ENCODE results near the gene CASKIN2. TPM values are rescaled to one million over a fixed set of nuclear protein-coding genes. Genes with fewer than 3 reads are reported as not detected.
A peak's percentile ranks its signal among the peaks of the same experiment; 100 is the strongest.

The CASKIN2 gene
- total and polyA plus RNA-seq, 4 donors = 2.3 to 12.1 (median 8.6) TPM

DNA sequence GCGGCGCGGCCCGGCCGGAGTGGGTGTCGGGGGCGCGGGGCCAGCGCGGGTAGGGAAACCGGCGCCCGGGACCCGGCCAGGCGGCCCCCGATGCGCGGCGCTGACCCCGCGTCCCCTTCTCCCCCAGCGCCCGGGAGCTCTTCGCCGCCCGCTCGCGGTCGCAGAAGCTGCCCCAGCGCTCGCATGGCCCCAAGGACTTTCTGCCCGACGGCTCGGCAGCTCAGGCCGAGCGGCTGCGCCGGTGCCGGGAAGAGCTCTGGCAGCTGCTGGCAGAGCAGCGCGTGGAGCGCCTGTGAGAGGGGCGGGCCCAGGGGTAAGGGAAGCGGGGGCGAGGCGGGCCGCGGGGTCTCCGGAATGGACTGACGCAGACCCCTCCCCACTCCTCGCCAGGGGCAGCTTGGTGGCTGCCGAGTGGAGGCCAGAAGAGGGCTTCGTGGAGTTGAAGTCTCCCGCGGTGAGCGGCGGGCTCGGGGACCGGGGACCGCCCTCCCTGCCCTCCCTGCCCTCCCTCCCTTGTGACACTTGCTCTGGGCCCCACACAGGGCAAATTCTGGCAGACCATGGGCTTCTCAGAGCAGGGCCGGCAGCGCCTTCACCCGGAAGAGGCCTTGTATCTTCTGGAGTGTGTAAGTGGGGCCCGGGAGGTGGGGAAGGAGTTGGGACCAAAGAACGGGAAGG, 1.4 kb upstream of the CASKIN2 start:
- WGBS = under 1% methylated on average over 65 of the region's 65 CpGs
- Histone ChIP-seq H3K27ac (ENCODE audit: low read depth in 1 of 2, low read length in 2 of 2) (peak overlapping the region in 1 of 2 donors; percentile 55), H3K9ac (ENCODE audit: low read depth in 1 of 2, low read length in 2 of 2) (no peak overlapping the region), H3K27me3 (ENCODE audit: control insufficient read depth in 4 of 4, insufficient read depth in 4 of 4, low read length in 3 of 4) (no peaks in the 10 kb centered on the region), H3K36me3 (ENCODE audit: control insufficient read depth in 4 of 4, insufficient read depth in 3 of 4, low read depth in 1 of 4, low read length in 3 of 4) (no peaks in the 10 kb centered on the region), H3K4me3 (ENCODE audit: low read depth in 1 of 3, low read length in 3 of 3) (peak overlapping the region; percentile 62 to 84 (median 76)), H3K4me1 (ENCODE audit: control insufficient read depth in 4 of 4, insufficient read depth in 4 of 4, low read length in 3 of 4) (peaks cover 7 to 51% (median 41%) of the 10 kb centered on the region in 4 donors), H3K9me3 (ENCODE audit: control insufficient read depth in 4 of 4, low read length in 3 of 4) (no peaks in the 10 kb centered on the region)
- TF ChIP-seq FOXA1 (IDR thresholded peaks at IDR 0.05) (no peak), EGR1 (IDR thresholded peaks at IDR 0.05; ENCODE audit: low read depth in 2 of 2) (no peak), RXRA (IDR thresholded peaks at IDR 0.05) (no peak), TAF1 (conservative IDR thresholded peaks at IDR 0.05) (no peak), HNF4G (IDR thresholded peaks at IDR 0.05) (no peak), RAD21 (IDR thresholded peaks at IDR 0.05) (no peak), NR2F2 (IDR thresholded peaks at IDR 0.05) (no peak)
- TF ChIP-seq, protein P1, sequence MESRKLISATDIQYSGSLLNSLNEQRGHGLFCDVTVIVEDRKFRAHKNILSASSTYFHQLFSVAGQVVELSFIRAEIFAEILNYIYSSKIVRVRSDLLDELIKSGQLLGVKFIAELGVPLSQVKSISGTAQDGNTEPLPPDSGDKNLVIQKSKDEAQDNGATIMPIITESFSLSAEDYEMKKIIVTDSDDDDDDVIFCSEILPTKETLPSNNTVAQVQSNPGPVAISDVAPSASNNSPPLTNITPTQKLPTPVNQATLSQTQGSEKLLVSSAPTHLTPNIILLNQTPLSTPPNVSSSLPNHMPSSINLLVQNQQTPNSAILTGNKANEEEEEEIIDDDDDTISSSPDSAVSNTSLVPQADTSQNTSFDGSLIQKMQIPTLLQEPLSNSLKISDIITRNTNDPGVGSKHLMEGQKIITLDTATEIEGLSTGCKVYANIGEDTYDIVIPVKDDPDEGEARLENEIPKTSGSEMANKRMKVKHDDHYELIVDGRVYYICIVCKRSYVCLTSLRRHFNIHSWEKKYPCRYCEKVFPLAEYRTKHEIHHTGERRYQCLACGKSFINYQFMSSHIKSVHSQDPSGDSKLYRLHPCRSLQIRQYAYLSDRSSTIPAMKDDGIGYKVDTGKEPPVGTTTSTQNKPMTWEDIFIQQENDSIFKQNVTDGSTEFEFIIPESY (IDR thresholded peaks at IDR 0.05) = no peak
- TF ChIP-seq, protein P2, sequence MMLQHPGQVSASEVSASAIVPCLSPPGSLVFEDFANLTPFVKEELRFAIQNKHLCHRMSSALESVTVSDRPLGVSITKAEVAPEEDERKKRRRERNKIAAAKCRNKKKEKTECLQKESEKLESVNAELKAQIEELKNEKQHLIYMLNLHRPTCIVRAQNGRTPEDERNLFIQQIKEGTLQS (IDR thresholded peaks at IDR 0.05) = no peak
- TF ChIP-seq, protein P3, sequence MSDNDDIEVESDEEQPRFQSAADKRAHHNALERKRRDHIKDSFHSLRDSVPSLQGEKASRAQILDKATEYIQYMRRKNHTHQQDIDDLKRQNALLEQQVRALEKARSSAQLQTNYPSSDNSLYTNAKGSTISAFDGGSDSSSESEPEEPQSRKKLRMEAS (IDR thresholded peaks at IDR 0.05) = no peak
- TF ChIP-seq, protein P4, sequence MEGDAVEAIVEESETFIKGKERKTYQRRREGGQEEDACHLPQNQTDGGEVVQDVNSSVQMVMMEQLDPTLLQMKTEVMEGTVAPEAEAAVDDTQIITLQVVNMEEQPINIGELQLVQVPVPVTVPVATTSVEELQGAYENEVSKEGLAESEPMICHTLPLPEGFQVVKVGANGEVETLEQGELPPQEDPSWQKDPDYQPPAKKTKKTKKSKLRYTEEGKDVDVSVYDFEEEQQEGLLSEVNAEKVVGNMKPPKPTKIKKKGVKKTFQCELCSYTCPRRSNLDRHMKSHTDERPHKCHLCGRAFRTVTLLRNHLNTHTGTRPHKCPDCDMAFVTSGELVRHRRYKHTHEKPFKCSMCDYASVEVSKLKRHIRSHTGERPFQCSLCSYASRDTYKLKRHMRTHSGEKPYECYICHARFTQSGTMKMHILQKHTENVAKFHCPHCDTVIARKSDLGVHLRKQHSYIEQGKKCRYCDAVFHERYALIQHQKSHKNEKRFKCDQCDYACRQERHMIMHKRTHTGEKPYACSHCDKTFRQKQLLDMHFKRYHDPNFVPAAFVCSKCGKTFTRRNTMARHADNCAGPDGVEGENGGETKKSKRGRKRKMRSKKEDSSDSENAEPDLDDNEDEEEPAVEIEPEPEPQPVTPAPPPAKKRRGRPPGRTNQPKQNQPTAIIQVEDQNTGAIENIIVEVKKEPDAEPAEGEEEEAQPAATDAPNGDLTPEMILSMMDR (IDR thresholded peaks at IDR 0.05; ENCODE audit: low read depth, low read length, missing input control) = no peak
- no peak for DNase-seq (ENCODE audit: low spot score)

DNA sequence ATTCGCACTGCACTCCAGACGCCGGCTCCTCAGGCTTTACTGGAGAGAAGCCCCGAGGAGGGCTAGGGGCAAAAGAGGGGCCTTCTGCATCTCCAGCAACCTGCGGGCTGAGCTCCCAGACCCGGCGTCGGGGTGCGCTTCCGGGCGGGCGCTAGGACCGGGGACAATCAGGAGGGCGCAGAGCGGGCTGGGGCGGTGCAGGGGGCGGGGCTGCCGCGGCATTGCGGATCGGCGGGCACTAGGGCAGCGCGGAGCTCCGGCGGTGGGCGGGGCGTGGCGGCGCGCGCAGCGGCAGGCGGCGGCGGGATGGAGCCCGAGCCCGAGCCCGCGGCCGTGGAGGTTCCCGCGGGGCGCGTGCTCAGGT, 900 bp upstream of the CASKIN2 start, which contains the start of gene TSEN54:
TSEN54 (plus strand) TSS at position 274 of the 364 bp plus-strand sequence; CDS start at position 307, 33 bp downstream.
- DNase-seq (ENCODE audit: low spot score) = peak; percentile 96
- Histone ChIP-seq H3K27me3 (ENCODE audit: control insufficient read depth in 4 of 4, insufficient read depth in 4 of 4, low read length in 3 of 4) (no peaks in the 10 kb centered on the region), H3K4me1 (ENCODE audit: control insufficient read depth in 4 of 4, insufficient read depth in 4 of 4, low read length in 3 of 4) (peaks cover 7 to 56% (median 46%) of the 10 kb centered on the region in 4 donors), H3K9ac (ENCODE audit: low read depth in 1 of 2, low read length in 2 of 2) (peak within 1 kb of the TSS in 1 of 2 donors; percentile 61), H3K4me3 (ENCODE audit: low read depth in 1 of 3, low read length in 3 of 3) (peak within 1 kb of the TSS; percentile 81 to 89 (median 84)), H3K9me3 (ENCODE audit: control insufficient read depth in 4 of 4, low read length in 3 of 4) (no peaks in the 10 kb centered on the region), H3K36me3 (ENCODE audit: control insufficient read depth in 4 of 4, insufficient read depth in 3 of 4, low read depth in 1 of 4, low read length in 3 of 4) (no peaks in the 10 kb centered on the region), H3K27ac (ENCODE audit: low read depth in 1 of 2, low read length in 2 of 2) (peak within 1 kb of the TSS; percentile 63 to 88)
- 1% methylated on average over 45 of the region's 45 CpGs for WGBS
- TF ChIP-seq RAD21 (IDR thresholded peaks at IDR 0.05) = no peak
- TF ChIP-seq NR2F2 (IDR thresholded peaks at IDR 0.05) = no peak
- TF ChIP-seq, protein P3 (IDR thresholded peaks at IDR 0.05) = peak; percentile 40
- TF ChIP-seq SP1 (IDR thresholded peaks at IDR 0.05) = peak; percentile 14

All from liver (tissue), 9 donors.